DMS79 (cell line): ENCODE data around the gene HACL1.
"Not testable (repeated sequence)": the region's sequence is repeated elsewhere in the genome, so short reads cannot be mapped to it uniquely, and the experiment has no call there.

ENCODE experiments used
- DNase-seq: peaks from one replicate; lab custom pipeline; 2025; lab: John Stamatoyannopoulos, UW

HACL1 gene

GRCh38 chr3:15629860-15630597 is 28.7 kb upstream of the HACL1 start:
- no peak for DNase-seq

- no peak for DNase-seq
These were observed 27.6 kb upstream of the HACL1 start for GRCh38 chr3:15628967-15629366.

GRCh38 chr3:15623535-15624440 is 22.4 kb upstream of the HACL1 start:
- DNase-seq: no peak

GRCh38 chr3:15619659-15620464 is 18.5 kb upstream of the HACL1 start:
- DNase-seq: not testable (repeated sequence)

- DNase-seq: no peak
These were observed 14.7 kb upstream of the HACL1 start for GRCh38 chr3:15616053-15616452.

GRCh38 chr3:15614958-15615357 is 13.6 kb upstream of the HACL1 start:
- DNase-seq: no peak

GRCh38 chr3:15612001-15612400 is 10.6 kb upstream of the HACL1 start:
- no peak for DNase-seq

GRCh38 chr3:15611018-15611417 is 9.6 kb upstream of the HACL1 start:
- DNase-seq: no peak

- no peak for DNase-seq
These were observed 8.9 kb upstream of the HACL1 start for GRCh38 chr3:15610082-15610759.

- DNase-seq: no peak
These were observed 5.1 kb upstream of the HACL1 start for GRCh38 chr3:15606434-15606891.

- DNase-seq: not testable (repeated sequence)
These were observed 3.2 kb upstream of the HACL1 start for GRCh38 chr3:15604584-15604983.

- DNase-seq: not testable (repeated sequence)
These were observed 1.4 kb upstream of the HACL1 start for GRCh38 chr3:15602816-15603215.

- DNase-seq: no peak
These were observed 772 bp upstream of the HACL1 start for GRCh38 chr3:15602146-15602536.

- DNase-seq: no peak
These were observed 347 bp downstream of the HACL1 start for GRCh38 chr3:15601046-15601398.

GRCh38 chr3:15595955-15596354 is 5.4 kb downstream of the HACL1 start:
- no peak for DNase-seq

- DNase-seq: no peak
These were observed 8.4 kb downstream of the HACL1 start for GRCh38 chr3:15592968-15593367.

- DNase-seq: no peak
These were observed 9.4 kb downstream of the HACL1 start for GRCh38 chr3:15591928-15592327.

- DNase-seq: no peak
These were observed 10.1 kb downstream of the HACL1 start for GRCh38 chr3:15591242-15591641.

- no peak for DNase-seq
These were observed 16.1 kb downstream of the HACL1 start for GRCh38 chr3:15585111-15585845.

- no peak for DNase-seq
These were observed 19.6 kb downstream of the HACL1 start for GRCh38 chr3:15581471-15582394.
